ENCODE measurements around the gene RD3L. TPM values are rescaled to one million over a fixed set of nuclear protein-coding genes. Genes with fewer than 3 reads are reported as not detected.

RD3L gene
- total RNA-seq, 4 donors from 2014 or later: not detected

DNA sequence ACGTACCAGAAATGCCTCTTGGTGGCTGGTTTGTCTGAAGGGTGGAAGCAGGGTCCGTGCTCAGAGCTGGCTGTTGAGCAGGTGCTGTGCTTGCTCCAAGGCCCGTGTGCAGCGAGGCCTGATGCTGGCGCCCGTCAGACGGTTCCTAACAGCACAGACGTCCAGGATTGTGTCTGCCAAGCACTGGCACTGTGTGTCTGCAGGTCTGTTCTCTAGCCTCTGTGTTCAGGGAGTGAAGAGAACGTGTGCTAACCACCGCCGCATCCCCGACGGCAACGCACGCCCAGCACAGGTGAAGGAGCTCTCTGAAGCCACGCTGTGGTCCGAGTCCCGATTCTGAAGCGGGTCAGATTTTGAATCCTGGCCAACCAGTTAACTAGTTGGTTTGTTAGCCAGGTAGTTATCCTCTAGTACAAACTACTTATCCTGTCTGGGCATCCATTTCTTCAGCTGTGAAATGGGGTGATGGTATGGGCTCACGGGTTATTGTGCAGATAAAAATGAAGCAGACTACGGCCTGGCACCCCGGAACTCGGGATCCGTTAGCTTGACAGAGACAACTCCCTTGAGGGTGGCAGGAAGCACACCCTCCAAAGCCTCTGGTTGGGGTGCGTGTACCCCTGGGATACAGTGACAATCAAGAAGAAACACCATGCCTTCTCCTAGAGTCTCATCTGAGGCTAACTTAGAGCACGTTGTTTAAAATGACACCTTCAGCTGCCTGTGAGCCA is 32.6 kb downstream of the RD3L start:
- TF ChIP-seq POLR2A (IDR thresholded peaks at IDR 0.05; ENCODE audit: low read depth): no peak
- Histone ChIP-seq H3K36me3 (peaks cover 34 to 39% (median 37%) of the 10 kb centered on the region in 4 donors), H3K27ac (replicated peaks in 1 of 4) (peak overlapping the region; percentile 36 to 67 (median 52)), H3K27me3 (no peaks in the 10 kb centered on the region), H3K9me3 (no peaks in the 10 kb centered on the region), H3K4me1 (peaks cover 12 to 15% (median 14%) of the 10 kb centered on the region in 4 donors), H3K4me3 (peak overlapping the region in 3 of 4 donors; percentile 9 to 33 (median 33))
- intact Hi-C loops (cut with DNase I): loop anchor here (2.0 to 10.0 kb wide), 2 partner anchors 103 to 335 kb away; no protein-coding TSS in a partner anchor
- DNase-seq (ENCODE audit: extremely low spot score): no peak
- WGBS: 82% methylated on average over 16 of the region's 26 CpGs

DNA sequence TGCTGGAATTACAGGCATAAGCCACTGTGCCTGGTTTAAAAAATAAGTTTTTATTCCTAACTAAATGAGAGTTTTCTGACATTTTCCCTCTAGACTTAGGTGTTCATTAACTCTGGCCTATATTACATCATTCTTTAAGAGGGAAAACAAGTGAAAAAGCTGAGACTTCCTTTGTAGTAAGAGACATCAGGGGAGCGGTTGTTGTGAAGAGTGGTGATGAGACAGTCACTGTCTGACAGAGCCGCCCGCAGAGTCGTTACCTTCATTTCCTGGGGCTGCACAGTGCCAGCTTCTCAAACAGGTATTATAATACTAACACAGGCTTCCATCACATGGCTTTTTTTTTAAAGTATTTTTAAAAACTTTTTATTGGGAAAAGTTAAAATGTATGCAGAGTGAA is 33.7 kb downstream of the RD3L start:
- Histone ChIP-seq H3K27ac (replicated peaks in 1 of 4) (no peak overlapping the region), H3K9me3 (no peaks in the 10 kb centered on the region), H3K4me3 (no peak overlapping the region), H3K27me3 (no peaks in the 10 kb centered on the region), H3K4me1 (peaks cover 12 to 15% (median 14%) of the 10 kb centered on the region in 4 donors), H3K36me3 (peaks cover 24 to 28% (median 27%) of the 10 kb centered on the region in 4 donors)
- TF ChIP-seq POLR2AphosphoS5 (IDR thresholded peaks at IDR 0.05) (no peak), EP300 (IDR thresholded peaks at IDR 0.05) (no peak), CTCF (IDR thresholded peaks at IDR 0.05) (no peak), POLR2A (IDR thresholded peaks at IDR 0.05; ENCODE audit: low read depth) (no peak)
- 97% methylated on average over 4 of the region's 4 CpGs for WGBS
- no peak for DNase-seq (ENCODE audit: extremely low spot score)
- intact Hi-C loops (cut with DNase I): no loop called here

- TF ChIP-seq POLR2AphosphoS5 (IDR thresholded peaks at IDR 0.05): no peak
- TF ChIP-seq POLR2A (IDR thresholded peaks at IDR 0.05; ENCODE audit: low read depth): no peak
- TF ChIP-seq CTCF (IDR thresholded peaks at IDR 0.05): no peak
- TF ChIP-seq EP300 (IDR thresholded peaks at IDR 0.05): no peak
- 54% methylated on average over 16 of the region's 22 CpGs for WGBS
- Histone ChIP-seq H3K9me3 (no peaks in the 10 kb centered on the region), H3K27me3 (no peaks in the 10 kb centered on the region), H3K27ac (replicated peaks in 1 of 4) (no peak overlapping the region), H3K4me1 (peaks cover 12 to 21% (median 17%) of the 10 kb centered on the region in 4 donors), H3K4me3 (no peak overlapping the region), H3K36me3 (peaks cover 0 to 2% (median under 1%) of the 10 kb centered on the region in 4 donors)
- DNase-seq (ENCODE audit: extremely low spot score): no peak
- intact Hi-C loops (cut with DNase I): no loop called here
Observed at GRCh38 chr14:103905842-103906456, 36.4 kb downstream of the RD3L start.

DNA sequence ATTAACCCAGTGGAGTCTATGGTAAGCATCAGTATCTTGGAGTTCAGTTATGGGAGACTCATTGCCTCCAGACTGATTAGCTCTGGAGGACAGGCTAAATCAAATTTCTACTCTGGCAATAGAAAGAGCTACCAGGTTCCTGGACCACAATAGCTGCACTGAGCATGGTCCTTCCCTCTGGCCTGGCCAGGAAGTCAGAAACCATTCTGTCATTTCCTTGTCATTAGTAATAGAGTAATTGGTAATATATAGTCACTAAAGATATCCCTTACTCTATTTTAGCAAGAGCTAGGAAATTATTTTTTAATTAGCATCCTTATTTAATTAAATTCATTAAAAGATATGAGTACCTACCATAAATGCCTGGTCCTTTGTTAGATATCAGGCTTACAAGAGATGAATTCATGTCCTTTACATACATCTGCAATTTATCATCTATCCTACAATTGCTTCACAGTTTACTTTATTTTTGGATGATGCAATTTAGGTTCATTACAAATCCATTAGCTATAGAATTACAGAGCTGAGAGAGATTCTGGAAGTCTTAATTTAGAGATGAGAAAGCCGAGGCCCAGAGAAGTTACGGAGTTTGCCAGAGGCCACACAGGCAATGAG is 37.7 kb downstream of the RD3L start:
- no peak overlapping the region for H3K27ac ChIP-seq (replicated peaks in 1 of 4)
- no peaks in the 10 kb centered on the region for H3K27me3 ChIP-seq
- intact Hi-C loops (cut with DNase I): no loop called here
- TF ChIP-seq CTCF (IDR thresholded peaks at IDR 0.05): no peak
- no peak for TF ChIP-seq EP300 (IDR thresholded peaks at IDR 0.05)
- no peak for TF ChIP-seq POLR2A (IDR thresholded peaks at IDR 0.05; ENCODE audit: low read depth)
- TF ChIP-seq POLR2AphosphoS5 (IDR thresholded peaks at IDR 0.05): no peak
- DNase-seq (ENCODE audit: extremely low spot score): no peak
- peaks cover 2 to 9% (median 5%) of the 10 kb centered on the region in 4 donors for H3K4me1 ChIP-seq
- H3K36me3 ChIP-seq: no peaks in the 10 kb centered on the region
- 88% methylated on average over 2 of the region's 2 CpGs for WGBS
- no peaks in the 10 kb centered on the region for H3K9me3 ChIP-seq
- H3K4me3 ChIP-seq: no peak overlapping the region

GRCh38 chr14:103899833-103900232 is 42.5 kb downstream of the RD3L start:
- 96% methylated on average over 14 of the region's 14 CpGs for WGBS
- Histone ChIP-seq H3K4me1 (peaks cover 0 to 16% (median 3%) of the 10 kb centered on the region in 4 donors), H3K27ac (replicated peaks in 1 of 4) (no peak overlapping the region), H3K27me3 (no peaks in the 10 kb centered on the region), H3K9me3 (no peaks in the 10 kb centered on the region), H3K36me3 (no peaks in the 10 kb centered on the region), H3K4me3 (no peak overlapping the region)
- DNase-seq (ENCODE audit: extremely low spot score): no peak
- no peak for TF ChIP-seq POLR2AphosphoS5 (IDR thresholded peaks at IDR 0.05)
- no peak for TF ChIP-seq EP300 (IDR thresholded peaks at IDR 0.05)
- no peak for TF ChIP-seq CTCF (IDR thresholded peaks at IDR 0.05)
- no peak for TF ChIP-seq POLR2A (IDR thresholded peaks at IDR 0.05; ENCODE audit: low read depth)
- intact Hi-C loops (cut with DNase I): no loop called here

Measured in esophagus muscularis mucosa (tissue), 4 donors.